ENCODE data around the gene HNRNPA1.

DNA sequence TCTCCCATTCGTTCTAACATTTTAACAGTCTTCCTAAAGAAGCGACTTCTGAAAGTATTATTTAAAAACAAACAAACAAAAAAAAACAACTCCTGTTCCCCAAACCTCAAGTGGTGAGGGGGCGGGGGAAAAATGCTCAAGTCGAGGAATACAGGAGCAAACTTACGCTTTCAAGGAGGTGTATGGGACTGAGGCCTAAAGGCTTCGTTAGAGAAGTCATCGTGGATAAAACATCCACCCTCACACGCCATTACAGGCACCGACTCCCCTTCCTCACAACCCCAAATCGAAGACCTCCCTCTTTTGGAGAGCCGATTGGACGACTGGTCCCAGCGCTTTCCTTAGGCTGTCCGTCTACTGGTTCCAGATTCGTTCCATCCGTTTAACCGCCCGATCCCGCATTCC lies 1.3 kb upstream of the HNRNPA1 start:
- TF ChIP-seq CTCF (IDR thresholded peaks at IDR 0.05), result no peak
- TF ChIP-seq POLR2A (IDR thresholded peaks at IDR 0.05), result no peak
